HEK293 (cell line): ENCODE measurements around the gene COP1.
A peak's percentile ranks its signal among the peaks of the same experiment; 100 is the strongest.

Source experiments
- BCL11A ChIP-seq: fragments of 450-650 bp; formaldehyde crosslinking; IDR thresholded peaks from 2 replicates; pipeline ENCODE4 v1.5.1; 2016; ENCODE audit warnings: low read depth, missing biosample characterization, missing genetic modification characterization
- BCL11B ChIP-seq: fragments of 450-650 bp; formaldehyde crosslinking; IDR thresholded peaks from 2 replicates; pipeline ENCODE4 v1.5.1; 2016; ENCODE audit warnings: low read depth, missing biosample characterization, missing genetic modification characterization
- GLIS1 ChIP-seq: fragments of 450-650 bp; formaldehyde crosslinking; IDR thresholded peaks from 2 replicates; pipeline ENCODE4 v1.5.1; 2016; ENCODE audit warnings: missing biosample characterization, missing genetic modification characterization
- KLF16 ChIP-seq: fragments of 450-650 bp; formaldehyde crosslinking; IDR thresholded peaks from 2 replicates; pipeline ENCODE4 v1.5.1; 2017; ENCODE audit warnings: missing biosample characterization, missing genetic modification characterization
- KLF17 ChIP-seq: fragments of 450-650 bp; formaldehyde crosslinking; IDR thresholded peaks from 2 replicates; pipeline ENCODE4 v1.5.1; 2016; ENCODE audit warnings: missing biosample characterization, missing genetic modification characterization
- MEIS1 ChIP-seq: sonication (generic); formaldehyde crosslinking; IDR thresholded peaks from 2 replicates; pipeline ENCODE4 v1.8.1; 2022; ENCODE audit warnings: missing genetic modification reagents, mild to moderate bottlenecking, borderline replicate concordance
- PRDM4 ChIP-seq: fragments of 450-650 bp; formaldehyde crosslinking; IDR thresholded peaks from 2 replicates; pipeline ENCODE4 v1.5.1; 2017; ENCODE audit warnings: missing biosample characterization, missing genetic modification characterization
- SP7 ChIP-seq: fragments of 450-650 bp; formaldehyde crosslinking; IDR thresholded peaks from 2 replicates; pipeline ENCODE4 v1.5.1; 2016; ENCODE audit warnings: missing biosample characterization, missing genetic modification characterization
- YY2 ChIP-seq: fragments of 450-650 bp; formaldehyde crosslinking; IDR thresholded peaks from 2 replicates; pipeline ENCODE4 v1.5.1; 2016; ENCODE audit warnings: missing biosample characterization, missing genetic modification characterization
- ZBTB7A ChIP-seq: fragments of 450-650 bp; formaldehyde crosslinking; IDR thresholded peaks from 2 replicates; pipeline ENCODE4 v1.5.1; 2016; ENCODE audit warnings: low read depth, missing biosample characterization, missing genetic modification characterization
- ZFP69B ChIP-seq: fragments of 450-650 bp; formaldehyde crosslinking; IDR thresholded peaks from 2 replicates; pipeline ENCODE4 v1.5.1; 2016; ENCODE audit warnings: missing biosample characterization, missing genetic modification characterization
- ZNF148 ChIP-seq: fragments of 450-650 bp; formaldehyde crosslinking; IDR thresholded peaks from 2 replicates; pipeline ENCODE4 v1.5.0; 2017; ENCODE audit warnings: missing biosample characterization, missing genetic modification characterization, borderline replicate concordance
- ZNF155 ChIP-seq: fragments of 450-650 bp; formaldehyde crosslinking; IDR thresholded peaks from 2 replicates; pipeline ENCODE4 v1.5.1; 2016; ENCODE audit warnings: missing biosample characterization, missing genetic modification characterization
- ZNF18 ChIP-seq: fragments of 450-650 bp; formaldehyde crosslinking; IDR thresholded peaks from 2 replicates; pipeline ENCODE4 v1.5.1; 2016; ENCODE audit warnings: missing biosample characterization, missing genetic modification characterization
- ZNF2 ChIP-seq: fragments of 450-650 bp; formaldehyde crosslinking; IDR thresholded peaks from 2 replicates; pipeline ENCODE4 v1.5.1; 2016; ENCODE audit warnings: missing biosample characterization, missing genetic modification characterization
- ZNF211 ChIP-seq: fragments of 450-650 bp; formaldehyde crosslinking; IDR thresholded peaks from 2 replicates; pipeline ENCODE4 v1.5.1; 2016; ENCODE audit warnings: low read depth, missing biosample characterization, missing genetic modification characterization
- ZNF221 ChIP-seq: fragments of 450-650 bp; formaldehyde crosslinking; IDR thresholded peaks from 2 replicates; pipeline ENCODE4 v1.5.1; 2017; ENCODE audit warnings: missing biosample characterization, missing genetic modification characterization, borderline replicate concordance
- ZNF223 ChIP-seq: fragments of 450-650 bp; formaldehyde crosslinking; IDR thresholded peaks from 2 replicates; pipeline ENCODE4 v1.5.1; 2016; ENCODE audit warnings: missing biosample characterization, missing genetic modification characterization
- ZNF37A ChIP-seq: fragments of 450-650 bp; IDR thresholded peaks from 2 replicates; pipeline ENCODE4 v1.5.1; 2018; ENCODE audit warnings: missing biosample characterization, missing genetic modification characterization
- ZNF488 ChIP-seq: fragments of 450-650 bp; formaldehyde crosslinking; IDR thresholded peaks from 2 replicates; pipeline ENCODE4 v1.5.1; 2016; ENCODE audit warnings: missing biosample characterization, missing genetic modification characterization
- ZNF501 ChIP-seq: fragments of 450-650 bp; formaldehyde crosslinking; IDR thresholded peaks from 2 replicates; pipeline ENCODE4 v1.5.1; 2016; ENCODE audit warnings: missing biosample characterization, missing genetic modification characterization
- ZNF514 ChIP-seq: fragments of 450-650 bp; formaldehyde crosslinking; IDR thresholded peaks from 2 replicates; pipeline ENCODE4 v1.5.1; 2016; ENCODE audit warnings: missing biosample characterization, missing genetic modification characterization
- ZNF600 ChIP-seq: fragments of 450-650 bp; formaldehyde crosslinking; IDR thresholded peaks from 2 replicates; pipeline ENCODE4 v1.5.1; 2016; ENCODE audit warnings: missing biosample characterization, missing genetic modification characterization
- ZNF639 ChIP-seq: fragments of 450-650 bp; formaldehyde crosslinking; IDR thresholded peaks from 2 replicates; pipeline ENCODE4 v1.5.1; 2016; ENCODE audit warnings: missing biosample characterization, missing genetic modification characterization
- ZNF664 ChIP-seq: fragments of 450-650 bp; formaldehyde crosslinking; IDR thresholded peaks from 2 replicates; pipeline ENCODE4 v1.5.1; 2016; ENCODE audit warnings: missing biosample characterization, missing genetic modification characterization
- ZNF768 ChIP-seq: fragments of 450-650 bp; formaldehyde crosslinking; IDR thresholded peaks from 2 replicates; pipeline ENCODE4 v1.5.1; 2018; ENCODE audit warnings: missing biosample characterization, mild to moderate bottlenecking, missing genetic modification characterization
- ZNF776 ChIP-seq: fragments of 450-650 bp; formaldehyde crosslinking; IDR thresholded peaks from 2 replicates; pipeline ENCODE4 v1.5.0; 2017; ENCODE audit warnings: missing biosample characterization, missing genetic modification characterization, borderline replicate concordance
- ZNF791 ChIP-seq: fragments of 450-650 bp; formaldehyde crosslinking; IDR thresholded peaks from 2 replicates; pipeline ENCODE4 v1.5.1; 2016; ENCODE audit warnings: missing biosample characterization, missing genetic modification characterization
- ZNF837 ChIP-seq: fragments of 450-650 bp; formaldehyde crosslinking; IDR thresholded peaks from 2 replicates; pipeline ENCODE4 v1.5.1; 2016; ENCODE audit warnings: missing biosample characterization, missing genetic modification characterization
- ZSCAN16 ChIP-seq: fragments of 450-650 bp; formaldehyde crosslinking; IDR thresholded peaks from 2 replicates; pipeline ENCODE4 v1.5.1; 2016; ENCODE audit warnings: missing biosample characterization, missing genetic modification characterization
- ZXDB ChIP-seq: fragments of 450-650 bp; formaldehyde crosslinking; IDR thresholded peaks from 2 replicates; pipeline ENCODE4 v1.5.1; 2016; ENCODE audit warnings: missing biosample characterization, missing genetic modification characterization

The COP1 gene

GRCh38 chr1:176206006-176206960 lies 803 bp downstream of the COP1 start (continued):
- TF ChIP-seq PRDM4 (tag by site-specific recombination) (no peak), ZSCAN16 (no peak), ZFP69B (0 out of 2 replicates have a peak, but pooled peaks have one; percentile 20), KLF17 (tag by site-specific recombination) (peak; percentile 63), ZNF514 (tag by site-specific recombination) (no peak), ZNF211 (tag by site-specific recombination) (no peak), SP7 (tag by site-specific recombination) (peak; percentile 58), GLIS1 (tag by site-specific recombination) (peak; percentile 40; the same call in 1 of the 2 replicates), ZNF148 (tag by site-specific recombination) (no peak), ZNF664 (tag by site-specific recombination) (no peak), ZNF600 (tag by site-specific recombination) (peak; percentile 98), ZNF768 (no peak; the same call in 1 of the 2 replicates), ZNF155 (tag by site-specific recombination) (no peak), ZNF221 (tag by site-specific recombination) (no peak), ZNF791 (tag by site-specific recombination) (no peak), ZNF837 (tag by site-specific recombination) (no peak), KLF16 (tag by site-specific recombination) (peak; percentile 35; the same call in 1 of the 2 replicates), ZNF488 (tag by site-specific recombination) (no peak), MEIS1 (CRISPR knock-in tag) (no peak), ZNF2 (tag by site-specific recombination) (peak; percentile 47; the same call in 1 of the 2 replicates), ZNF639 (tag by site-specific recombination) (no peak), ZXDB (tag by site-specific recombination) (peak; percentile 39; the same call in 1 of the 2 replicates), YY2 (tag by site-specific recombination) (no peak), BCL11B (tag by site-specific recombination) (no peak), ZNF501 (tag by site-specific recombination) (no peak), ZNF223 (tag by site-specific recombination) (no peak), BCL11A (tag by site-specific recombination) (no peak), ZBTB7A (tag by site-specific recombination) (0 out of 2 replicates have a peak, but pooled peaks have one; percentile 26), ZNF37A (tag by site-specific recombination) (no peak), ZNF776 (tag by site-specific recombination) (no peak), ZNF18 (tag by site-specific recombination) (no peak)
